HEK293 (cell line): Measurements from ENCODE around the gene RAVER2.

ENCODE experiments used
- CTCF ChIA-PET: fragments of 350-600 bp; formaldehyde crosslinking; extraction: SDS; loops from one replicate; lab custom pipeline; 2021; ENCODE audit warnings: antibody characterized with exemption; lab: Yijun Ruan, JAX
- POLR2A ChIA-PET: fragments of 300-600 bp; formaldehyde crosslinking; extraction: SDS; loops from one replicate; lab custom pipeline; 2020; ENCODE audit warnings: antibody characterized with exemption, inconsistent platforms; lab: Yijun Ruan, JAX
- H3K27ac ChIP-seq: fragments of 200-500 bp; sonication (Bioruptor generic); 2 replicates; pipeline ENCODE4 v1.5.1; 2014; ENCODE audit warnings: low read depth, low read length, control low read depth, inconsistent platforms; ENCODE audit errors: extremely low read depth
- H3K36me3 ChIP-seq, 2 experiments: fragments of 200-500 bp in 1 of 2; sonication (Bioruptor generic) in 1 of 2; 1 replicate in 1 of 2; 2 replicates in 1 of 2; pipeline ENCODE4 v1.5.1; 2014 to 2017; ENCODE audit warnings: inconsistent platforms in 2 of 2, low read length in 2 of 2; ENCODE audit not compliant: control insufficient read depth in 2 of 2, insufficient read depth in 1 of 2
- H3K4me1 ChIP-seq: fragments of 200-500 bp; sonication (Bioruptor generic); 2 replicates; pipeline ENCODE4 v1.5.1; 2014; ENCODE audit warnings: mild to moderate bottlenecking, low read length, inconsistent platforms; ENCODE audit not compliant: control insufficient read depth, insufficient read depth
- H3K4me3 ChIP-seq: 2 replicates; pipeline ENCODE4 v1.5.1; 2011; ENCODE audit warnings: low read depth, mild to moderate bottlenecking, control low read depth, low read length, moderate library complexity
- H3K9me3 ChIP-seq: fragments of 200-500 bp; sonication (Bioruptor generic); 2 replicates; pipeline ENCODE4 v1.5.1; 2014; ENCODE audit warnings: low read depth, low read length, inconsistent platforms; ENCODE audit not compliant: control insufficient read depth, insufficient read depth
- AEBP2 ChIP-seq: fragments of 450-650 bp; formaldehyde crosslinking; IDR thresholded peaks from 2 replicates; pipeline ENCODE4 v1.5.1; 2016; ENCODE audit warnings: missing biosample characterization, missing genetic modification characterization, borderline replicate concordance
- ATF2 ChIP-seq: fragments of 450-650 bp; formaldehyde crosslinking; IDR thresholded peaks from 2 replicates; pipeline ENCODE4 v1.5.1; 2016; ENCODE audit warnings: missing biosample characterization, missing genetic modification characterization, low read depth
- ZBTB11 ChIP-seq: fragments of 450-650 bp; formaldehyde crosslinking; conservative IDR thresholded peaks from 2 replicates; pipeline ENCODE4 v1.5.1; 2016; ENCODE audit warnings: low read depth, missing biosample characterization, missing genetic modification characterization
- ZBTB21 ChIP-seq: fragments of 450-650 bp; formaldehyde crosslinking; IDR thresholded peaks from 2 replicates; pipeline ENCODE4 v1.5.1; 2017; ENCODE audit warnings: missing biosample characterization, missing genetic modification characterization
- ZEB2 ChIP-seq: fragments of 450-650 bp; formaldehyde crosslinking; IDR thresholded peaks from 2 replicates; pipeline ENCODE4 v1.5.1; 2016; ENCODE audit warnings: missing biosample characterization, missing genetic modification characterization
- ZIC2 ChIP-seq: fragments of 450-650 bp; formaldehyde crosslinking; IDR thresholded peaks from 2 replicates; pipeline ENCODE4 v1.5.1; 2016; ENCODE audit warnings: missing biosample characterization, missing genetic modification characterization
- ZNF148 ChIP-seq: fragments of 450-650 bp; formaldehyde crosslinking; IDR thresholded peaks from 2 replicates; pipeline ENCODE4 v1.5.0; 2017; ENCODE audit warnings: missing biosample characterization, missing genetic modification characterization, borderline replicate concordance
- ZNF16 ChIP-seq: fragments of 450-650 bp; formaldehyde crosslinking; IDR thresholded peaks from 2 replicates; pipeline ENCODE4 v1.5.1; 2016; ENCODE audit warnings: low read depth, missing biosample characterization, missing genetic modification characterization
- ZNF18 ChIP-seq: fragments of 450-650 bp; formaldehyde crosslinking; IDR thresholded peaks from 2 replicates; pipeline ENCODE4 v1.5.1; 2016; ENCODE audit warnings: missing biosample characterization, missing genetic modification characterization
- ZNF202 ChIP-seq: fragments of 450-650 bp; formaldehyde crosslinking; IDR thresholded peaks from 2 replicates; pipeline ENCODE4 v1.5.1; 2016; ENCODE audit warnings: missing biosample characterization, missing genetic modification characterization, borderline replicate concordance
- ZNF248 ChIP-seq: fragments of 450-650 bp; formaldehyde crosslinking; IDR thresholded peaks from 2 replicates; pipeline ENCODE4 v1.5.1; 2017; ENCODE audit warnings: missing biosample characterization, missing genetic modification characterization
- ZNF26 ChIP-seq: fragments of 450-650 bp; formaldehyde crosslinking; IDR thresholded peaks from 2 replicates; pipeline ENCODE4 v1.5.1; 2016; ENCODE audit warnings: missing biosample characterization, missing genetic modification characterization
- ZNF280D ChIP-seq: fragments of 450-650 bp; formaldehyde crosslinking; IDR thresholded peaks from 2 replicates; pipeline ENCODE4 v1.5.1; 2016; ENCODE audit warnings: missing biosample characterization, missing genetic modification characterization
- ZNF324 ChIP-seq: fragments of 450-650 bp; formaldehyde crosslinking; IDR thresholded peaks from 2 replicates; pipeline ENCODE4 v1.5.1; 2016; ENCODE audit warnings: missing biosample characterization, missing genetic modification characterization
- ZNF335 ChIP-seq: fragments of 450-650 bp; formaldehyde crosslinking; conservative IDR thresholded peaks from 2 replicates; pipeline ENCODE4 v1.5.1; 2016; ENCODE audit warnings: missing biosample characterization, missing genetic modification characterization
- ZNF341 ChIP-seq: fragments of 450-650 bp; formaldehyde crosslinking; IDR thresholded peaks from 2 replicates; pipeline ENCODE4; 2016; ENCODE audit warnings: low read depth, missing biosample characterization, missing genetic modification characterization
- ZNF514 ChIP-seq: fragments of 450-650 bp; formaldehyde crosslinking; IDR thresholded peaks from 2 replicates; pipeline ENCODE4 v1.5.1; 2016; ENCODE audit warnings: missing biosample characterization, missing genetic modification characterization
- ZNF629 ChIP-seq: fragments of 450-650 bp; formaldehyde crosslinking; IDR thresholded peaks from 2 replicates; pipeline ENCODE4 v1.5.1; 2017; ENCODE audit warnings: missing biosample characterization, missing genetic modification characterization
- ZNF677 ChIP-seq: fragments of 450-650 bp; IDR thresholded peaks from 2 replicates; pipeline ENCODE4 v1.5.0; 2018; ENCODE audit warnings: missing biosample characterization, mild to moderate bottlenecking, missing genetic modification characterization, moderate library complexity

The RAVER2 gene

GRCh38 chr1:64701071-64701470, 43.8 kb upstream of the RAVER2 start (continued):
- no peak for TF ChIP-seq AEBP2 (tag by site-specific recombination)
- no peak for TF ChIP-seq ZNF26 (tag by site-specific recombination)
- no peak for TF ChIP-seq ZNF341 (tag by site-specific recombination)
- no peak for TF ChIP-seq ZEB2 (tag by site-specific recombination)
- no peak for TF ChIP-seq ZNF677
- TF ChIP-seq ZNF248 = no peak

GRCh38 chr1:64701886-64702285, 43.0 kb upstream of the RAVER2 start:
- H3K4me1 ChIP-seq = no peaks in the 10 kb centered on the region
- H3K27ac ChIP-seq = no peak overlapping the region
- CTCF ChIA-PET = interaction anchor here (0.6 kb wide), 1 partner anchor 1126 kb away, joined by 3 read pairs; no protein-coding TSS in a partner anchor
- POLR2A ChIA-PET = no interaction called here
- no peaks in the 10 kb centered on the region for H3K36me3 ChIP-seq
- H3K4me3 ChIP-seq = no peak overlapping the region
- H3K9me3 ChIP-seq = no peaks in the 10 kb centered on the region
- TF ChIP-seq ZBTB21 (tag by site-specific recombination) (no peak), ZIC2 (tag by site-specific recombination) (no peak), ZBTB11 (tag by site-specific recombination) (no peak), ZNF148 (no peak), ZNF629 (tag by site-specific recombination) (no peak), ZNF514 (no peak), ZNF202 (tag by site-specific recombination) (no peak), ZNF677 (no peak), ZNF324 (tag by site-specific recombination) (no peak), ZNF18 (tag by site-specific recombination) (no peak), ATF2 (no peak), ZNF280D (no peak), ZNF335 (tag by site-specific recombination) (no peak), ZNF16 (no peak), ZEB2 (tag by site-specific recombination) (no peak)
